AG04450 (cell line): ENCODE data around the gene GTSF1L. TPM values are rescaled to one million over a fixed set of nuclear protein-coding genes. Genes with fewer than 3 reads are reported as not detected.

Experiments used
- CTCF ChIA-PET: fragments of 300-600, 350-600 bp; formaldehyde crosslinking; extraction: SDS; loops from one replicate; lab custom pipeline; 2022; ENCODE audit warnings: antibody characterized with exemption, inconsistent platforms; lab: Charles Lee
- POLR2A ChIA-PET: fragments of 350-600 bp; formaldehyde crosslinking; extraction: SDS; loops from one replicate; lab custom pipeline; 2021; ENCODE audit warnings: antibody characterized with exemption, inconsistent platforms; lab: Yijun Ruan, JAX
- DNase-seq: peaks from one replicate; pipeline ENCODE4 v3.0.0-alpha.2; 2011; ENCODE audit warnings: low read depth, low spot score
- H3K27ac ChIP-seq: one replicate; pipeline ENCODE4 v1.5.1; 2012; ENCODE audit warnings: low read depth, low read length, control low read depth
- H3K27me3 ChIP-seq: one replicate; pipeline ENCODE4 v1.6.0; 2012; ENCODE audit warnings: low read length; ENCODE audit not compliant: control insufficient read depth, insufficient read depth
- H3K4me3 ChIP-seq: 2 replicates; pipeline ENCODE4 v1.5.1; 2011; ENCODE audit warnings: mild to moderate bottlenecking, low read depth, low read length, control low read depth
- H3K9me3 ChIP-seq: 2 replicates; pipeline ENCODE4 v1.5.1; 2012; ENCODE audit warnings: low read length; ENCODE audit not compliant: control insufficient read depth, insufficient read depth
- polyA plus RNA-seq: library from polyadenylated mRNA; depleted of rRNA; stranded (reverse); fragments of >200 nt; gene quantifications from 2 replicates; pipeline ENCODE4 v1.2.3, GENCODE V29; 2011; rRNA removed
- TF ChIP-seq, protein P1 (sequence below): IDR thresholded peaks from 2 replicates; pipeline ENCODE4 v1.5.1; 2011; ENCODE audit warnings: low read depth, low read length, control low read depth, inconsistent platforms

Gene GTSF1L
- polyA plus RNA-seq, 1 experiment = not detected

DNA sequence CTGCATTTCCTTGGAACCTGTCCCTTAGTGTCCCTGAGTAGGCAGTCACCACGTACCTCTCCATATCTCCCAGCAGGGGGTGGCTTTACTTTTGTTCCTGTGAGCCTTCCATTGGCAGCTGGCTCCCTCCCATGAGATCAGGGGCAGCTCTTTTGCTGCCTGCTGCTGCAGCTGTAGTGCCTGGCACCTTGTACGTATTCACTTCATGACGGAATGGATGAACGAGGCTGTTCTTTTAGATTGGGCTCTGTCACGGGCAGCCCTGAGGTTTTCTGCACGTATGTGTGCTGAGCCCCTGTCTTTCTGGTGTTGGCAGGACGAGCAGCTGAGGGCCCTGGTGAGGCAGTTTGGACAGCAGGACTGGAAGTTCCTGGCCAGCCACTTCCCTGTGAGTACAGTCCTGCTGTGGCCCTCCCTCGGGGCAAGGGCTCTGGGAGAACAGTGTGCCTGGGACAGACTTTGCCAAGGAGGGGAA is 45.3 kb downstream of the GTSF1L start:
- Histone ChIP-seq H3K27me3 (no peaks in the 10 kb centered on the region), H3K4me3 (no peak overlapping the region), H3K9me3 (no peaks in the 10 kb centered on the region), H3K27ac (no peak overlapping the region)
- POLR2A ChIA-PET = no interaction called here
- no peak for DNase-seq
- TF ChIP-seq, protein P1, sequence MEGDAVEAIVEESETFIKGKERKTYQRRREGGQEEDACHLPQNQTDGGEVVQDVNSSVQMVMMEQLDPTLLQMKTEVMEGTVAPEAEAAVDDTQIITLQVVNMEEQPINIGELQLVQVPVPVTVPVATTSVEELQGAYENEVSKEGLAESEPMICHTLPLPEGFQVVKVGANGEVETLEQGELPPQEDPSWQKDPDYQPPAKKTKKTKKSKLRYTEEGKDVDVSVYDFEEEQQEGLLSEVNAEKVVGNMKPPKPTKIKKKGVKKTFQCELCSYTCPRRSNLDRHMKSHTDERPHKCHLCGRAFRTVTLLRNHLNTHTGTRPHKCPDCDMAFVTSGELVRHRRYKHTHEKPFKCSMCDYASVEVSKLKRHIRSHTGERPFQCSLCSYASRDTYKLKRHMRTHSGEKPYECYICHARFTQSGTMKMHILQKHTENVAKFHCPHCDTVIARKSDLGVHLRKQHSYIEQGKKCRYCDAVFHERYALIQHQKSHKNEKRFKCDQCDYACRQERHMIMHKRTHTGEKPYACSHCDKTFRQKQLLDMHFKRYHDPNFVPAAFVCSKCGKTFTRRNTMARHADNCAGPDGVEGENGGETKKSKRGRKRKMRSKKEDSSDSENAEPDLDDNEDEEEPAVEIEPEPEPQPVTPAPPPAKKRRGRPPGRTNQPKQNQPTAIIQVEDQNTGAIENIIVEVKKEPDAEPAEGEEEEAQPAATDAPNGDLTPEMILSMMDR = no peak
- CTCF ChIA-PET = interaction anchor here (0.6 to 2.4 kb wide), 2 partner anchors 10 to 174 kb away, joined by 3 to 5 read pairs; no protein-coding TSS in a partner anchor

DNA sequence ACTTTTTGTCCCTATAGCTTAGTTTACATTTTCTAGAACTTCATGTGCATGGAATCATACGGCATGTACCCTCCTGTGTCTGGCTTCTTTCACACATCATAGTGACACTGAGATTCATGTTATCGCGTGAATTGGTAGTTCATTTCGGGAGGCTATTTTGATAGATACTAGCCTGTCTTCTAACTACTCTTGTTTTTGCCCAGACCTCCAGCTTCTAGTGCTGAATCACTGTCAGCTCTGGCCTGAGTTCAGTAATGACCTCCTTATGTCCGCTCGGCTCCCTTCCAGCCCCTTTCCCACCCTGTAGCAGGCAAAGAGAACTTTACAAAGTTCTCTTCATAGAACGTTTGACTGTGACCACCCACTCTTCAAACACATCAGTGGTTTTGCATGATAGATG is 45.8 kb downstream of the GTSF1L start:
- ChIA-PET CTCF (interaction anchor here (2.4 kb wide), 1 partner anchor 11 kb away, joined by 5 read pairs; no protein-coding TSS in a partner anchor), POLR2A (no interaction called here)
- DNase-seq = no peak
- no peaks in the 10 kb centered on the region for H3K9me3 ChIP-seq
- H3K27ac ChIP-seq = no peak overlapping the region
- TF ChIP-seq, protein P1 = no peak
- no peaks in the 10 kb centered on the region for H3K27me3 ChIP-seq
- no peak overlapping the region for H3K4me3 ChIP-seq

DNA sequence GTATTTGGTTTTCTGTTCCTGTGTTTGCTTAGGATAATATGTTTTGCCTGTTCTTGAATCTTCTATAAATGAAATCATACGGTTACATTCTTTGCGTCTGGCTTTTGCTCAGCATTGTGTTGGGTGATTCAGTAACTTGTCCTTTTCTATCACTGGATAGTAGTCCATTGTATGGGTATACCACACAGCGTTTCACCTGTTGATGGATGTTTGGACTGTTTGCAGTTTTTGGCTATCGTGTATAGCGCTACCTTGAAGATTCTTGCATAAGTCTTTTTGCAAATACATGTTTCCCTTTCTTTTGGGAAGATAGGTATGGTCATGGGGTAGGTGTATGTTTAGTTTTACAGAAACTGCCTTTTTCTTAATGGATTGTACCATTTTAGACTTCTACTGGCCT is 50.4 kb downstream of the GTSF1L start:
- no peak overlapping the region for H3K4me3 ChIP-seq
- ChIA-PET CTCF (no interaction called here), POLR2A (no interaction called here)
- no peaks in the 10 kb centered on the region for H3K27me3 ChIP-seq
- no peak for DNase-seq
- no peaks in the 10 kb centered on the region for H3K9me3 ChIP-seq
- TF ChIP-seq, protein P1 = no peak
- no peak overlapping the region for H3K27ac ChIP-seq

Other genes with a start within 250 kb of the GTSF1L start
- 3.0 and 3.3 TPM in 2 replicates for gene L3MBTL1, start 219.3 kb downstream of the GTSF1L start, polyA plus RNA-seq
- 0.12 and 0.16 TPM in 2 replicates for gene SGK2, start 168.0 kb downstream of the GTSF1L start, polyA plus RNA-seq
- 47.7 and 53.2 TPM in 2 replicates for gene IFT52, start 136.1 kb downstream of the GTSF1L start, polyA plus RNA-seq
- gene MYBL2, start 59.9 kb downstream of the GTSF1L start, polyA plus RNA-seq = 1.7 and 2.5 TPM in 2 replicates
- 10.6 and 14.3 TPM in 2 replicates for gene TOX2, start 187.8 kb upstream of the GTSF1L start, polyA plus RNA-seq